AG10803 (cell line): Measurements from ENCODE around the gene TDRD3.

Source experiments
- DNase-seq: peaks from one replicate; pipeline ENCODE4 v3.0.0; 2010; ENCODE audit warnings: low read depth
- H3K4me3 ChIP-seq: 2 replicates; pipeline ENCODE4 v1.5.1; 2011; ENCODE audit warnings: mild to moderate bottlenecking, low read length, control low read depth
- CTCF ChIP-seq: conservative IDR thresholded peaks from 2 replicates; pipeline ENCODE4 v1.5.1; 2011; ENCODE audit warnings: mild to moderate bottlenecking, low read length, control low read depth, inconsistent platforms

Gene TDRD3

GRCh38 chr13:60519496-60519895 is 122.5 kb downstream of the TDRD3 start:
- TF ChIP-seq CTCF, result no peak

DNA sequence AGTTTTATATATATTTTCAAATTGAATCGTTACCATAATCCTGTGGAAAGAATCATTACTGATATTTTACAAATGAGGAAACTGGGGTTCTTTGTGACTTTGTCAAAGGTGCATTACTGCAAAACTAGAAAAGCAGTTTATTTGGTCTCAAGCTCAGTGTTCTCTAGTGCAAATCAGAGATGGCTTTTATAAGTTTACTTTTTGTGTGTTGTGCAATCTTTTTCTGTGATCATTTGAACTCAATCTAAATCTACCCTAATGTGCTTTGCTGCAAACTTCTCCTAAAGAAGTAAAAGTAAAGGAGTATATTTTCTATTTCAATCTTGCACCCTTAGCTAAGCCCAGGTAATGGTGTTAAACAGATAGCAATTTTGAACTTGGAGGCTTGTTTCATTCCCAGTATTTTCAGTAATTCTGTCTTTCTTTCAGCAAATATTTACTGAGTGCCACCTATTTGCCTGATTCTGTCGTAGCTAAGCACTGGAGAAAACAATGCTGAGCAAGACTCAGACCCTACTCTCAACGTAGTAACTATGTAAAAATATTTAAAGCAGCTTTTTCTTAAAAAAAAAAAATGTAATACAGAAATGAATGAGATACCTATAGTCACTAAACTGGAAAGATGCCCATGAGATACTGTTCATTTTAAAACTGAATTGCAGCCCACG is 124.0 kb downstream of the TDRD3 start:
- H3K4me3 ChIP-seq, result no peak overlapping the region
- TF ChIP-seq CTCF, result no peak
- no peak for DNase-seq

More at GRCh38 chr13:60519496-60519895, 122.5 kb downstream of the TDRD3 start:
- H3K4me3 ChIP-seq, result no peak overlapping the region
- no peak for DNase-seq

- H3K4me3 ChIP-seq, result no peak overlapping the region
- no peak for TF ChIP-seq CTCF
- DNase-seq, result no peak
These were observed 141.5 kb downstream of the TDRD3 start for GRCh38 chr13:60538566-60538965.

DNA sequence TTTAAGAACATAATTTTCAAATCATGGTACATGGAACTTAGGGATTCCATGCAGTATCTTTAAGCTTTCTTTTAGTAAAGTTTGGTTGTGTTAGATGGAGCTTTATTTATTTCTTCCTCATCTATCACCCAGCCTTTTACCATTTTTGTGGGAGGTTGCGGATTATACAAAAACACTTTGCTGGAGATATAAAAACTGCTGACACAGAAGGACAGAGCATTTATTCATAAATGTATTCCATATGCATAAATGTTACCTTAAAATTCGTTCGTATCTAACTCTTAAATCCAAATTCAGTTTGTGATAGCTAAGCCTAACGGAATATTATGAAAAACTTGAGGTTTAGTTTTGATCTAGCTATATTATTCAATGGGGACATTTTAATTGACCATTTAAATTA is 143.3 kb downstream of the TDRD3 start:
- TF ChIP-seq CTCF, result no peak
- DNase-seq, result no peak
- no peak overlapping the region for H3K4me3 ChIP-seq

DNA sequence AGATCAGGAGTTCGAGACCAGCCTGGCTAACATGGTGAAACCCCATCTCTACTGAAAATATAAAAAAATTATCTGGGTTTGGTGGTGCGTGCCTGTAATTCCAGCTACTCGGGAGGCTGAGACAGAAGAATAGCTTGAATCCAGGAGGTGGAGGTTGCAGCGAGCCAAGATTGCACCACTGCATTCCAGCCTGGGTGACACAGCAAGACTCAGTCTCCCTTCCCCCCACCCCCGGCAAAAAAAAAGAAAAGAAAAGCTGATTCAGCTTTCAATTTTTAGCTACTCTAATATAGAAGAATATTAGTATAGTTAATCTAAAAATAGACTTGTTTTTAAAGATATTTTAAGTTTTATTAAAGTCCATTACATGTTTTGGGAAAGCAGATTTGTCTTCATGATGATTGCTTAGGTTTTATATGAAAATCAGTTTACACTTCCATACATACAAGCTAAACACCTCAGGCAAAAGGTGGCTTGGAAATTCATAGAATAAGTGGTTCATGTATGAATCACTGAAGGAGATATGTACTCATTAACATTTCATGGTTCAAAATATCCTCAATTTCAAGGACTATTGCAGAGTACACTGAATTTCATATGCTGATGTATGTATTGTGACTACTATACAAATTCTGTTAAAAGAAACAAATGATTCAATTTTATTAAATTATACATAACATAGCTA is 165.2 kb downstream of the TDRD3 start:
- peak; percentile 24 for DNase-seq
- no peak overlapping the region for H3K4me3 ChIP-seq
- no peak for TF ChIP-seq CTCF

DNA sequence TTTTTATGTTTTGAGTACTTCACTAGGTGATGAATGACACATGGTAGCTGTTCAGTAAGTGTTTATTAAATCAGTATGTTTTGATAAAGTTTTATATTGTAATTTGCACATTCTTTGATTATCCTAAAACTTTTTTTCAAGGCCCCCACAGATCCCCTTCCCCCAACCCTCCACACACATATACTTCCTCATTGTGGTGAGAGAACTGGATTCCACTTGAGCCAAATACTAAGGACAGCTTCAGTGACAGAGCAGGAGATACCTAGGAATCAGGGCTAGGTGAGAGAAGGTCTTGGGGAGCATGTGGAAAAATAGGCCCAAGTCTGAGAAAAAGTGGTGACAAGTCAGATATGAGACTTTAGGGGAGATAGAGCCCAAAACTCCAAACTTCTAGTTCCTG is 174.6 kb downstream of the TDRD3 start:
- no peak overlapping the region for H3K4me3 ChIP-seq
- TF ChIP-seq CTCF, result no peak
- no peak for DNase-seq
